Right renal pelvis (tissue), 4 donors: ENCODE measurements around the gene DOCK2. TPM values are rescaled to one million over a fixed set of nuclear protein-coding genes. Genes with fewer than 3 reads are reported as not detected.
"Not testable (repeated sequence)": the region's sequence is repeated elsewhere in the genome, so short reads cannot be mapped to it uniquely, and the experiment has no call there.

Experiments used
- DNase-seq, 4 donors: peaks; one replicate each; pipeline ENCODE4 v3.0.0-alpha.2; 2013; ENCODE audit warnings: low read depth in 4 of 4, low spot score in 3 of 4, missing footprints in 1 of 4
- polyA plus RNA-seq, 4 donors: library from polyadenylated mRNA; unstranded; fragments of 120-200 nt; gene quantifications; one replicate each; pipeline ENCODE4 v1.2.1, GENCODE V29; 2013; ENCODE audit not compliant: insufficient read length in 4 of 4

The DOCK2 gene
- polyA plus RNA-seq, 4 donors: 2.3 to 4.0 (median 2.5) TPM

GRCh38 chr5:169922474-169922873, 285.4 kb downstream of the DOCK2 start:
- no peak for DNase-seq

GRCh38 chr5:169923988-169924387, 286.9 kb downstream of the DOCK2 start:
- no peak for DNase-seq

- no peak for DNase-seq
Measured at GRCh38 chr5:169933127-169933526, 296.1 kb downstream of the DOCK2 start.

- peak in 1 of 4 donors; percentile 16 for DNase-seq
Measured at GRCh38 chr5:169933616-169934015, 296.5 kb downstream of the DOCK2 start.

GRCh38 chr5:169934990-169935389, 297.9 kb downstream of the DOCK2 start:
- DNase-seq: no peak

GRCh38 chr5:169935762-169936161, 298.7 kb downstream of the DOCK2 start:
- no peak for DNase-seq

GRCh38 chr5:169938439-169938838, 301.4 kb downstream of the DOCK2 start:
- DNase-seq: no peak

- DNase-seq: no peak
Measured at GRCh38 chr5:169939731-169940130, 302.7 kb downstream of the DOCK2 start.

GRCh38 chr5:169941542-169941941, 304.5 kb downstream of the DOCK2 start:
- DNase-seq: no peak

GRCh38 chr5:169942181-169942580, 305.1 kb downstream of the DOCK2 start:
- DNase-seq: no peak

- no peak for DNase-seq
Measured at GRCh38 chr5:169943026-169943425, 306.0 kb downstream of the DOCK2 start.

GRCh38 chr5:169944115-169944514, 307.0 kb downstream of the DOCK2 start:
- no peak for DNase-seq

- DNase-seq: no peak
Measured at GRCh38 chr5:169944922-169945680, 308.0 kb downstream of the DOCK2 start.

GRCh38 chr5:169945831-169946261, 308.8 kb downstream of the DOCK2 start:
- peak in 1 of 4 donors; percentile 14 for DNase-seq

- DNase-seq: no peak
Measured at GRCh38 chr5:169946743-169947295, 309.7 kb downstream of the DOCK2 start.

GRCh38 chr5:169950333-169950732, 313.3 kb downstream of the DOCK2 start:
- DNase-seq: no peak

- not testable (repeated sequence) for DNase-seq
Measured at GRCh38 chr5:169953196-169953595, 316.1 kb downstream of the DOCK2 start.

- no peak for DNase-seq
Measured at GRCh38 chr5:169954786-169955185, 317.7 kb downstream of the DOCK2 start.

GRCh38 chr5:169956126-169956525, 319.1 kb downstream of the DOCK2 start:
- no peak for DNase-seq

- DNase-seq: no peak
Measured at GRCh38 chr5:169956756-169957155, 319.7 kb downstream of the DOCK2 start.

- no peak for DNase-seq
Measured at GRCh38 chr5:169958278-169958677, 321.2 kb downstream of the DOCK2 start.

GRCh38 chr5:169960659-169961058, 323.6 kb downstream of the DOCK2 start:
- DNase-seq: no peak
